GM19438 (cell line): ENCODE data around the gene IQGAP1.
"Not testable (repeated sequence)": the region's sequence is repeated elsewhere in the genome, so short reads cannot be mapped to it uniquely, and the experiment has no call there.

Source experiments
- ATAC-seq: cut with Tn5 transposase; IDR thresholded peaks from one replicate; pipeline ENCODE4 v1.9.1; 2021; ENCODE audit warnings: low read depth; ENCODE audit not compliant: unreplicated experiment

IQGAP1 gene

DNA sequence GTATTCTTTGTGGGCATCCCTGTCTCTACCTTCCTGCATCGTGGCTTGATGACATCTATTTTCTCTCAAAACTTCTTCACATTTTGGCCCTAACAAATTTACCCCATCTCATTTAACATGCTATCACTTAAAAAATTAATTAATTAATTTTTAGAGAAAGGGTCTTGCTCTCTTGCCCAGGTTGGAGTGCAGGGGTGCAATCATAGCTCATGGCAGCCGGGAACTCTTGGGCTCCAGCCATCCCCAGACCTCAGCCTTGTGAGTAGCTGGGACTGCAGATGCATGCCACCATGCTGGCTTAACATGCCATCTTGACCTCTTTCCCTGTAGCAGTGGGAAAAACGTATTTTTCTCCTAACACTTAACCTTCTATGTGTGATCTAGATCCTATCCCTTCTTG, 20.6 kb downstream of the IQGAP1 start:
- ATAC-seq, result no peak

GRCh38 chr15:90409587-90409986, 21.5 kb downstream of the IQGAP1 start:
- ATAC-seq, result not testable (repeated sequence)

DNA sequence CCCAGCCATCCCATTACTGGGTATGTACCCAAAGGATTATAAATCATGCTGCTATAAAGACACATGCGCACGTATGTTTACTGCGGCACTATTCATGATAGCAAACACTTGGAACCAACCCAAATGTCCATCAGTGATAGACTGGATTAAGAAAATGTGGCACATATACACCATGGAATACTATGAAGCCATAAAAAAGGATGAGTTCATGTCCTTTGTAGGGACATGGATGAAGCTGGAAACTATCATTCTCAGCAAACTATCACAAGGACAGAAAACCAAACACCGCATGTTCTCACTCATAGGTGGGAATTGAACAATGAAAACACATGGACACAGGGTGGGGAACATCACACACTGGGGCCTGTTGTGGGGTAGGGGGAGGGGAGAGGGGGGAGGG, 22.3 kb downstream of the IQGAP1 start:
- not testable (repeated sequence) for ATAC-seq

DNA sequence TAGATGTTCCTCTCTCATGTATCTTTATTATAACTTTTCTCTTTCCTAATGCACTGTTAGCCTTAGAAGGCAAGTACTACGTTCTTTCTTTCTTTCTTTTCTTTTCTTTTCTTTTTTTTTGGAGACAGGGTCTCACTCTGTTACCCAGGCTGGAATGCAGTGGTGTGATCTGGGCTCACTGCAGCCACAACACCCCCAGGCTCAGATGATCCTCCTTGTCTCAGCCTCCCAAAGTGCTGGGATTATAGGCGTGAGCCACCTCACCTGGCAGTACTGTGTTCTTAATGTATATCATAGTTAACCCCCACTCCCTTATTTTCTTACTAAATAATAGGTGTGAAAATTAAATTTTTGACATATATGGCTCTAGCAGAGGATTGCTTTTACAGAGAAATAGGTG, 23.1 kb downstream of the IQGAP1 start:
- ATAC-seq, result no peak

GRCh38 chr15:90412356-90413194, 24.5 kb downstream of the IQGAP1 start:
- ATAC-seq, result peak; percentile 96

DNA sequence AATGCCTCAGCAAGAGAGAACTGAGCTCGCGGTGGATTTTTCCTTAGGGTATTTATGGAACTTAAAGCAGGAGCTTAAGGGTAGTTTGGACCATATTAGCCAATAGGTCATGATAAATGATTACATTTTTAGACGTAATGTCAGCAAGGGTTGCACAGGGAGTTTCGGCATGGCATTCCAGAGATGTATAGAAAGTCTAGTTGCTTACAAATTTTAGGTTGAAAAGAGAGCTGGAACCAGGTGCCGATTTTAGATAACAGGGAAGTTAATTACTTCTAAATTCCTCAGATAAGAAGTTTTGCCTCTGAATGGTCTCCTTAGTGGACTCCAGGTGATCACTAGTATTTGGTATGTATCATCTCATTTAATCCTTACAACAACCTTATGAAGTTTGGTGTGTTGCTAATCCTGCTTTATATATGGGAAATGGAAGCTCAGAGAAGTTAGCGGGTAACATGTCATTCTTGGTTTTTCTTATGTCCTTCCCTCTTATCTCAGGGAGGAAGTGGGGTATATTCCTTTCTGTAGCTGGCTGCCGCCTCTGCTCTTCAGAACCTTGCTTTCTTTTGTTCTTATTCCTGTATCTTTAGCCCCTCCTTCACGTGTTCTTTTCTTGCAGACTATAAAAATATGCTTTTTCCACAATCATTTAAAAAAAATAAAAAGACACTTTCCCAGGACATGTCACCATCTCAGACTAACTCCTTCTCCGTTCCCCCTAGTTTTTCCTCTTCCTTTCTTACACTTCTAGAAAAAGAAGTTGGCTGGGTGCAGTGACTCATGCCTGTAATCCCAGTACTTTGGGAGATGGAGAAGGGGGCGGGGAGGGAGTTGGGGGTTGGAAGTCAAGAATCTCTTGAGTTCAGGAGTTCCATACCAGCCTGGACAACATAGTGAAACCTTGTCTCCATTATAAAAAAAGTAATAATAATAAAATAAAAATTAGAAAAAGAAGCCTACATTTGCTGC, 25.7 kb downstream of the IQGAP1 start:
- ATAC-seq, result no peak

- no peak for ATAC-seq
Observed at GRCh38 chr15:90414408-90415028, 26.5 kb downstream of the IQGAP1 start.

- ATAC-seq, result not testable (repeated sequence)
Observed at GRCh38 chr15:90416052-90416451, 28.0 kb downstream of the IQGAP1 start.

DNA sequence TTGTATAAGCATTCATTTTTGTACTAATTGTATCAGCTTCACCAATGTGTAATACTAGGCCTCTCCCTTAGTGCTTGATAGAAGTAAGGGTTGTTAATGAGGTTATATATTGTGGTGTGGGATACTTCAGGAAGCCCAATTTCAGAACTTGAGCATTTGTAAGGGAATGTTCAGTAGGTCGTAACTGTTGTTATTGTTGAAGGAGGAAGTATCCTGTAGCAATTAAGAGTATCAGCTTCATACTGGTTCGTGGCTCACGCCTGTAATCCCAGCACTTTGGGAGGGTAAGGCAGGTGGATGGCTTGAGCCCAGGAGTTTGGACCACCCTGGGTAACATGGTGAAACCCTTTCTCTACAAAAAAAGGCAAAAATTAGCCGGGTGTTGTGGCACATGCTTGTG, 30.6 kb downstream of the IQGAP1 start:
- ATAC-seq, result no peak

- no peak for ATAC-seq
Observed at GRCh38 chr15:90419206-90419605, 31.2 kb downstream of the IQGAP1 start.

GRCh38 chr15:90419738-90420406, 31.8 kb downstream of the IQGAP1 start:
- no peak for ATAC-seq

DNA sequence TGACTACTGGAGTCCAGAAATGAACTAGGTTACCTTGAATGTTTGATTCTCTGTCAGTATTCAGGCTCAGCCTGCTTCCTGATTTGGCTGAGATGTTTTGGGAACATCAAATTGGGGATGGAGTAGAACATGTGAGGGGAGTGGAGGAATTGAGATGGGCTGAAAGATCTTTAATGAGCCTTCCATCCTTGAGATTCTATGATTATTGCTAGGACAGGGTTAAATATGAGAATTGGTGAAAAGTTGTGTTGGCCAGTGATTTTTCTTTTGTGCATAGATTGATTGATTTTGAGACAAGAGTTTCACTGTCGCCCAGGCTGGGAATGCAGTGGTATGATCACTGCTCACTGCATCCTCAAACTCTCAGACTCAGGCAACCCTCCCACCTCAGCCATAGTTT, 32.4 kb downstream of the IQGAP1 start:
- no peak for ATAC-seq

DNA sequence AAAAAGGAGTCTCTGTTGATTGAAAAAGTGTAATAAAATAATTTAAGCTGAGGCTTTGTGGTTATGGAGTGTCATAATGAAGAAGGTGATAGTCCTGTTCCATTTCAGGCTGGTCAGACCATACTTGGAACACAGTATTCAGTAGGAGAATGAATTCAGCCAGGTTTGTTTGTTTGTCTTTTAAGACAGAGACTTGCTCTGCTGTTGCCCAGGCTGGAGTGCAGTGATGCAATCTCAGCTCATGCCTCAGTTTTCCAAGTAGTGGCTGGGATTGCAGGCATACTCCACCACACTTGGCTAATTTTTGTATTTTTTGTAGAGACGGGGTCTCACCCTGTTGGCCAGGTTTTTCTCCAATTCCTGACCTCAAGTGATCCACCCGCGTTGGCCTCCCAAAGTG, 33.5 kb downstream of the IQGAP1 start:
- no peak for ATAC-seq

GRCh38 chr15:90422043-90422442, 34.0 kb downstream of the IQGAP1 start:
- no peak for ATAC-seq

- no peak for ATAC-seq
Observed at GRCh38 chr15:90422936-90423335, 34.9 kb downstream of the IQGAP1 start.

DNA sequence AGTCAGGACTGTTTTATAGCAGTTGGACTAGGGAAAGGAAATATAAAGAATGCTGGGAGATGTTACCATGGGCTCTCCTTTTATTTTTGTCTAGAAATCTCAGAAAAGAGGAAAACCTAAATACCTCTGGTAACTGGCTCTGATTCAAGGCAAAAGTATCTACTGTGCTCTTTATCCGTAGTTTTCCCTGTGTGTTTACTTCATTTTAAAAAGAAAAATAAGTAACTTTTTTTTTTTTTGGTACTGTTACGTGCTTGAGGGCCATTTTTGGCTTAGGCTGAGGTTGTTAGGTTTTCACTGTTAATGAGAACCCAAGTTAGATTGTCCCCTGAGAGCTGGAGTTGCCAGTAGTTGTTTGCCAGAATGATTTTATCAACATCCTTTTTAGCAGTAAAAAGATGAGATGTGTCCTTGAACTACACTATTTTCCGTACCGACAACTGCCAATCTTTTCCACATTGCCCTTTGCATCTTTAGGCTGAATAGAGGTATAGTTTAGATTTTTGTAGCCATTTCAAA, 35.8 kb downstream of the IQGAP1 start:
- ATAC-seq, result no peak

DNA sequence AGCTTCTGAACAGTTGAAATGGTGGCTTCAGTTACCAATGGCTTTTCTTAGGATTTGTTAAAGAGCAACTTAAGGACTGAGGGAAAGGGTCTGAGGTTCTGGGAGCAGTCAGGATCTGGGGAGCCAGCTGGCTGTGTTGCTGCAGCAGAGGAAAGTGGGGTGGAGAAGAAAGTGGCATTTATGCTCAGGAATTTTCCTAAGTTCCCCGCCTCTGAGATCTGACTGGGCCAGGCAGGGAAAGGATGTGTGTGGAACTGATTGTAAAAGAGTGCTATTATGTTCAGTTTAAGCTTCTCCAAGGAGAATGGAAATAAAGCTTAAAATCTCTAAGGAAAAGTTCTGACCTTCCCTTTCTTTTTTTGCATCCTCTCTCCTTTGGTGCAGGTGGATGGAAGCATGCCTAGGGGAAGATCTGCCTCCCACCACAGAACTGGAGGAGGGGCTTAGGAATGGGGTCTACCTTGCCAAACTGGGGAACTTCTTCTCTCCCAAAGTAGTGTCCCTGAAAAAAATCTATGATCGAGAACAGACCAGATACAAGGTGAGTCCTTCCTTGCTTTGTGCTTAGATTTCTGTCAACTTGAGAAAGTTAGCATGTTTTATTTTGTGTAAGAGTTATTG, 37.8 kb downstream of the IQGAP1 start:
- ATAC-seq, result no peak

DNA sequence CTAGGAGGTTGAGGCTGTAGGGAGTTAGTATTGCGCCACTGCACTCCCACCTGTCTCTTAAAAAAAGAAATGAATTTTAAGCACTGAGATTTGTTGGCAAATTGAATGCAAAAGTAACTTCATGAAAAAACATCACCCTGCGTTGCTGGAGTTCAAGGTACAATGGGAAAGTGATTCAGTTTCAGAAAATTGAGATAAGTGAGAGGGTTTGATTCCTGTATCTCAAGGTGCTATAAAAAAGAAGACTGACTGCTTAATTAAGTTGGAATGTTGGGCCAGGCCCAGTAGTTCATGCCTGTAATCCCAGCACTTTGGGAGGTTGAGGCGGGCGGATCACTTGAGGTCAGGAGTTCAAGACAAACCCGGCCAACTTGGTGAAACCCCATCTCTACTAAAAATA, 39.1 kb downstream of the IQGAP1 start:
- no peak for ATAC-seq

GRCh38 chr15:90432253-90432652, 44.2 kb downstream of the IQGAP1 start:
- no peak for ATAC-seq
